CD4-positive, alpha-beta T cell treated with Interferon gamma for 1 hour (primary cell): ENCODE measurements around the gene CELF2.

Experiments
- DNase-seq: peaks from one replicate; pipeline ENCODE4 v3.0.0-alpha.2; 2020

CELF2 gene

DNA sequence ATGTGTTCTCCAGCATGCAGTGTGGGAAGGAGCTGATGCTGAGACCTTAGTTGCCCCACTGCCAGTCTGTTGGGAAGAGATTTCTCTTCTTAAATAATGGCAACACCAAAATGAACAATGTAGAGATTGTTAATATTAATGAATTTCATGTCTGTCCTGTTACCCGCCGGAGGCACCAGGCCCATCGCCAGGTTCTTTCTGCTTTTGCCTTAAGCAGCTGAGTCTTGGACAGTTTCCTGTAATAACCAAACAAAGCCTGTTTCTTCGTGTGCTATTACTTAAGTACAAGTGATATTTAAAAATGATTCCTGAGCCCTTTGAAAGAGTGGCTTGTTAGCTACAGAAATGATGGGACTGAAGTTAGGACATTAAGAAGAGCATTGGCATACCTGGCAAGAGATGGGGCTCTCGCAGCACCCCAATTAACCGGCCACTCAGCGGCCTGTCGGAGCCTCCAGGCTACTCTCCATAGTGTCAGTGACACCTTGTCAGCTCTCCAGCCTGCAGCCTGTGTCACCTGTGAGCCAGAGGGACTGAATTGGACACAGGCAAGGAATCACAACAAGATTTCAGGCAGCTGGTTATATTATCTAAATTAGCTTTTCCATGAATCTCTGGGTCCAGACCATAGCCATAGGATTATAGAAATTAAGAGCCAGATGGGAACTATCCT is 142.0 kb downstream of the CELF2 start:
- no peak for DNase-seq

DNA sequence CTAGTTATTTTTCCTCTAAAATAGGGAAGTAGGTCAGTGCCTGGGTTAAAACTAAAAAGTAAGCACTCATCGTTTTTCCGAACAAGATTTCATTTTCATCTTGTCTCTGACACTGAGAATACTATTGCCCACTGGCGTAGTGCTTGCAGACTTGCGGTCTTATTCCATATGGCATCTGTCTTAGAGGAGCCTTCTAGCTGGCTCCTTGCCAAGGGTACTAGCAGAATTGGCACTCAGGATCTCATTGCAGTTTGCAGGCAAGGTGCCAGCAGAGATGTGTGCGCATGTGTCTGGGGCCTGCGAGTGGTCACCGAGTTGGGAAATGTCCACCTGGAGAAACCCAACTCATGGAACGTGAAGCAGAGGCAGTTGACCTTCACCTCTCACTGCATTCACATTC is 143.4 kb downstream of the CELF2 start:
- no peak for DNase-seq

DNA sequence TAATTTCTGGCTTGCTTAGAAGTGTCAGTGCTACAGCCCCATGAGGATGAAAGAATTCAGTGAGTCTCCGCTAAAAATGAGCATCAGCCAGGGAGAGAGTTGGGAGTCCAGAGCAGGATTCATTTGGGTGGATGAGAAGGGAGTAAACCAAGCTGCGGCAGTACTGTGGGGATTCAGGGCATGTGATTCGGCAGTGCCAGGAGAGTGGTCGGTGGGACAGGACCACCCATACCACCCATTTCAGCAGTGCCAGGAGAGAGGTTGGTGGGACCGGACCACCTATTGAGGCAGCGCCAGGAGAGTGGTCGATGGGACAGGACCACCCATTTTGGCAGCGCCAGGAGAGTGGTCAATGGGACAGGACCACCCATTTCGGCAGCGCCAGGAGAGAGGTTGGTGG is 144.2 kb downstream of the CELF2 start:
- no peak for DNase-seq

DNA sequence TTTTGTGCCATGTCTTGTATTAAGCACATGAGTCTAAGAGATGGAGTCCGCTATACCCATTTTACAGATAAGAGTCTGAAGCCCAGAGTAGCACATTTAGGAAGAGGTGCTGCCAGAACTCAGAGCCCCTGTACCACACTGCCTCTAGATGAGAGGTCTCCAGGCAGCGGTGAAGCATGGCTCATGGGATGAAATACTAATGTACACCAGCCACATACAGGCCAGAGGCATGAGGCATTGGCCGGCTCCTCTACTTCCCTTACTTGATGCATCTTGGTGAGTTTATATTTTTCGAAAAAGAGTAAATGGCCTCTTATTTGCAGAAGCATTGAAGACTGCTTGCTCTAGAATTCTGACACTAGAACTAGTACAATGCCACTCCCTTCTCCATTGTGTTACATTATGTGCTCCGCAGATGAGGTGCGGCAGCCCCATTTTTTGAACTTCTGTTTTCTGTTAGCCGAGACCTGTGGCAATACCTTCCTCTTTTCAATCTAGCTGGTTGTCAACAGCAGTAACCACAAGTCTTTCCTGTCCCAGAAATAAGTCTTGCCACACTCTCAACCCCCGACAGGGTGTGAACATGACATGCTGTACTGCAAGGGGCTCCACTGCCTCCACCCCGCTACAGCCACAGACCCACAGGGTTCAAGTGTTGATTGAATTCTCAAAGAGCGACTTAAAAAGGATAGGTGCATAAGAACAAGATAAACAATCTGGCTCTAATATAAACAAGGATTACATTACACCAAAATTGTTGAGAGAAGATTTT is 145.3 kb downstream of the CELF2 start:
- DNase-seq = peak; percentile 89

DNA sequence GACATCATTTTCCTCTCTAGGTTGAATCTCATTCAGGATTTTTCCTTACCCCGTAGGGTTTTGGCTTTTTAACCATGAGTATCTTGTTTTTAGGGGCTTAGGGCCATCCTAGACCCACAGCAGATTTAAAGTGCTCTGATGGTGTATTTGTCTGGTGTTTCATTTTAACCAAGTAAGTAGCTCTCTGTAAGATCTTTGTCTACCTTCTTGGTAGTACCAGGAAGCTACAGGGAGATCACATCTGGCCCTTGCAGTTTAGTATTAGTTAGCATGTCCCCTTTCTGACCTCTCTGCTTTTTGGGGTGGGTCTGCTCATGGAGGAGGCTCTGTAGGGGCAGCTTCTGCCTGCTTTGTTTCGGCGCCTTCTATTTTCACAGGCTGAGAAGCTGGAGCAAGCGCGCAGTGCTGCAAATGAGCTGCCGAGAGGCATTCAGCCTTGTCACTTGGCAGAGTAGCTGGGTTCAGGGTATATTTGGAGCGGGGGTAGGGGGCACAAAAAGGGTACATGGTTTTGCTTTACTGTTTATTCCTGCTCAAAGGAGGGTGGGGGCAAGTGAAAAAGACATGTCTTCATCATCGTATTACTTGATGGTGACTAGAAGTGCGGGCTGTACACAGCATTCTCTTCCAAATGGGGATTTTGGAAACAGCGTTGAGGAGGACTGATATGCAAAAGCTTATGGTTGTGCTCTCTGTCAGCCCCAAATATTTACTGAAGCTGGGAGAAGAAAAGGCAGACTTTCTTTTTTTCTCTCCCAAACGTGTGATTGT is 146.3 kb downstream of the CELF2 start:
- DNase-seq = no peak

DNA sequence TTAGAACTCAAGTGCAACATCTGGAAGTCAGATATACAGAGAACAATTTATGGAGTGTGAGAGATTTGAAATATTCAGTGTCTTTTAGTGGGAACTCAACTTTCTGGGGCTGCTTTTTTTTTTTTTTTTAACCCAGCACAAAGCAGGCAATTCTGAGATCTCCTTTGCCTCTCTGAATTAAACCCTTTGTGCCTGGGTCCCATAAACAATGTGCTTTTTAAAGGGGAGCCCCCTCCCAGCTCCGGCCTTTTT is 146.8 kb downstream of the CELF2 start:
- DNase-seq = no peak

DNA sequence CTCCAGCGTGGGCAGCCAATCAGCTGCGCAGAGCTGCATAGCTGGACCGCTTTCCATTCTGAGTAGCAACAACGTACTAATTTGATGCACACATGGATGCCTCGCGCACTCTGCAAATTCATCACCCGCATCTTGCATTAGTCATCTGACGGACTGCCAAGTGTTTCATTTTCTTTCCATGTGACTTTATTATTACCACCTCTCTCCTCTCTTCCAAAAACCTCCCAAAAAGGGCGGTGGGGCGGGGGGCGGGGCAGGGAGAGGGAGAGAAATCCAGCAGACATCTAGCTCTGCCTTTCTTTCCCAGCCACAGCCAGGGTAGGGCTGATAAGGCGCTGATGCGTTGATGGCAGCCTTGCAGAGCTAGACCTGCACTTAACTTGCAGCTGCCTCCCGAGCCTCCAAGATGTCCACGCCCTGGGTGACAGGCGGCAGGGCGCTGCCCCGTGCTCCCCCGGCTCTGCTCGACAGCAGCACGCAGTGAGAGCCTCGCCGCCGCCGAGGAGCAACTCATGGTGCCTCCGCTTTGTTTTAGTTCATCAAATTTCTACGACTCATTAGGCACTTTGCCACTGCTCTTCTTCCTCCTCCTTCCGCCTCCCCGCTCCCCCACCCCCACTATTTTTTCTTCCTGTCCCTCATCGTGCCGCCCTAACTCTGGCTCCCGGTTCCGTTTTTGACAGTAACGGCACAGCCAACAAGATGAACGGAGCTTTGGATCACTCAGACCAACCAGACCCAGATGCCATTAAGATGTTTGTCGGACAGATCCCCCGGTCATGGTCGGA is 147.3 kb downstream of the CELF2 start:
- DNase-seq = peak; percentile 71

DNA sequence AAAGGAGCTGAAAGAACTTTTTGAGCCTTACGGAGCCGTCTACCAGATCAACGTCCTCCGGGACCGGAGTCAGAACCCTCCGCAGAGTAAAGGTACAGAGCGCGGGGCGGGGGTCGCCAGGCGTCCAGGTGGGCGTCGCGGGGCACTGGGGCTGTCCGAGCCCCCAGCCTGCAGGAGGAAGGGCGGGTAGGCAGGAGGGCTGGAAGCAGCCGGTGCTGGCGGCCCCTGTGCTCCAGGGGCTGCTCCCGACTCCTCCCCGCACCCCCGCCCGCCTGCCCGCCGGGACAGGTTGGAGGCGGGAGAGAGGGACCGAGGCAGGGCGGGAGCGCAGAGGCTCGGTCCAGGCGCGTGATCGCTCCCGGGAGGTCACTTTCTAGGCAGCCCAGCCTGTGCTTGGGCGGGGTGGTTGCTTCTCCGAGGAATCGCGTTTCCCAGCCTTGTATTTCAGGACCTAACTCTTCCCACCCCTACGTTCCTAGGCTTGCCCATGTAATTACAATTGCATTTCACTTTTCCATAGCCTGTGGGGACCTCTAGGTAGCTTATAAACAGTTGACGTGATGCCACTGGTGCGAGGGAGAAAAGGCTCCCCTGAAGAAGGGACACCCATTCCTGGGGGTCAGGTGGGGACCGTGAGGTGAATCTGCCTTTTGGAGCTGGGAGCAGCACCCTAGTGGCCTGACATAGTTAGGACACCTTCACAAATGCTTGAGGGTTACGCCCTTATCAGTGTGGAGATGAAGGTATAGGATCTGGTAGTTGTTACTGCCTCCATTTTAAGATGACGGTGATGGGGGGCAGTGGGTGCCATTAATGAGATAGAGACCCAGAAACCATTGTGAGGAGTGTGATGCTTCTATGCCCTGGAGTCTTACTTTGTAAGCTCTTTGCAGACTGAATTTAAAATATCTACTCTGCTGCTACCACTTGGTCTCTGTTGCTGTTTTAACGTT is 148.2 kb downstream of the CELF2 start:
- peak; percentile 84 for DNase-seq

DNA sequence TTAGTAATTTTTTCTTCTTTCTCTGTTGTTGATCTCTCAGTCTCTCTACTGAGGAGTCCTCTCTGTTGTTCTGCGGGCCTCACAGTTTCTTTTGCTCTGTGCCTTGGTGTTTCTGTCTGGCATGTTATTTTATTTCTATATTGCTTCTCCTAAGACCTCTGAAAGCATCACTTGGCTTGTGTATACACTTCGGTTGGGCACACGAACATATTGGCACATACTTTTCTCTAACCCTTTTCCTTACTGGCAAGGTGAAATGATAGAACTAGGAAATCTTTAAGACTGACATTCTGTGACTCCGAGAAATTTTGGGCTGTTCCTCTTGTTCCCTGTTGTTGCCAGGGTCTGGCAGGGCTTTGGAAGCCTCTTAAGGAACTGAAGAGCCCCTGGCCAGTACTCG is 148.9 kb downstream of the CELF2 start:
- no peak for DNase-seq

DNA sequence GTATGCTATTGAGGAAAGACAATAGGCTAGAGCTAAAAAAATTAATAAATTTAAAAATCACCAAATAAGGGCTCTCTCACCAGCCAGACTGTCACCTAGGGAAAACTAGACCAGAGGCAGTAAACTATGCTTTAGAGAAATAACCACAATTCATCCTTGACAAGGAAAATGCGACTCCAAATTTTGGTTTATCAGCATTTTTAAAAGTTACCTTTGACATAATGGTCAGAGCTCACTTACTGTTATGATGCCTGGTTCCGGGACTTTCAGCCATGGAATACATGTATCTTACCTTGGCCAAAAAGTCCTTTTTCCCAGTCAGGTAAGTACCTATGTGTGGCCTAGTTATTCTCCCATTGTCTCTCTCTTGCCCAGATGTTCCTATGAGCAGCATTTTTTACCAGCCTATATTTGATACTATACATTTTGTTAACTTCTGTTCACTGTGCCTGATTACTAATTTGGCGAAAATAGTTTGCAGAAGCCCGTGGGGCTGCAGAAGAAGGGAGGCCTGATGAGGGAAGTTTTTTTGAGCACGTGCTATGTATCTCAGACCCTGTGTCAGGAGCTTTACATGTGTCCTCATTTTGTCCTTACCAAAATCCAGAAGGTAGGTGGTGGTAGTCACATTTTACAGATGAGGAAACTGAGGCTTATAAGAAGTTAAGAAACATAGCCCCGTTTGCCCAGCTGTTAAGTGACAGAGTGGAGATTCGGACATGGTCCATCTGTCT is 149.7 kb downstream of the CELF2 start:
- DNase-seq = no peak

DNA sequence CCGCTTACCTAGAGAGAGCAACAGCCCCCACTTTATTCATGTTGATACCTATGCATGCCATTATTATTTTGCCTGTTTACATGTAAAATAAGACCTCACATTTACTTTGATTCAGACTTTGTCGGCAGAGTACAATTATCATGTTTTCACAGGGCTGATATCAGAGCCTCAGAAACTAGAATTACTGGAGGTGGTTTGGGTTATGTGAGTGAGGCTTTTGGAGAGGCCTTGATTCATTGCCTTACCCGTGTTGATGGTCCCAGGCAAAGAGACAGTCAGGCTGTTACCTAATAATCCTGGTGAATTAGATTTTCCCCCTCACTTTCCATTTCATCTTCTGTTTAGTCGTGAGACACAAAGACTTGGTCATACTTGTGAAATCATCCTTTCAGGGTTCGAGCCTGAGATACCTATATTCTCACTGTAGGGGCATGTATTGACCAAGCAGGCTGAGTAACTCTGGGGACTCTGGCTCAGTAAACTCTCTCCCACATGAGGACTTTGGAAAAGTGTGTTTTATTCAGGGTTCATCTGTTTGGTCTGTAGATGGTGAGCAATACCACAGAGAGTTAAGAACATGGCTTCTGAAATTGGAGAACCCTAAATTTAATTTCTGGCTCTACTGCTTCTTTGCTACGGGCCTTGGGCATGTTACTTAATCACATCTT is 150.9 kb downstream of the CELF2 start:
- no peak for DNase-seq

DNA sequence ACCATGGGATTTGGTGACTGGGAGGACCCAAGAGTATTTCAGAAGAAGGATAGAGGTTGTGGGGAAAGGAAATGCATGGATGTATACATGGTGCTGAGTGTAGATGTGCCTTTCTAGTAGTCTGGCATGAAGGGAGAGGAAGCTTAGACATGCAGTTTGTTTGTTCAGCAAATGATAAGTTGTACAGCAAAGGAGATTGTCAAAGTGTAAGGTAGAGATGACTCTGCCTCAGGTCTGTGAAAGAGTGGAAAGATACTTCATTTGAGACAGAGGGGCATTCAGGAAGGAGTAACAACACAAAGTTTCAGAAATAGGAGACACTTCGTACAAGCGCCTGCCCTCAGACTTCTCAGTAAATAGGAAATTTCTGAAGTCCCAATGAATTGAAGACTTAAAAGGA is 152.3 kb downstream of the CELF2 start:
- no peak for DNase-seq

DNA sequence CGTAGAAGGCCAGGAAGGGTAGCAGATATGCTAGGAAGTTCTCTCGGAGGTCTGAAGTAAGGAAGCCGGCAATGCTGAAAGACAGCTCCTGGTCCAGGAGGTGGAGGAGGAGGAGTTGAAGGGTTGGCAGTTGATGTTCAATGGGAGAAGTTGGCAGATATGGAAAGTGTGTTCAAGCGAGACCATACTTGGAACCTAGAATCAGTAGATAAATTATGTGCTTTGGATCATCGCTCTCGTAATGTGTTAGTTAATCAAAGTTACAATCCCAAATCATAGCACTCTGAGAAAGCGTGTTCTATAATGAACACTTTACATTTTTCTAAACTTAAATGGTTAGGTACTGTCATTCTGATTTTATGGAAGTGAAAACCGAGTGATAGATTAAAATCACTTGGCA is 152.9 kb downstream of the CELF2 start:
- no peak for DNase-seq

DNA sequence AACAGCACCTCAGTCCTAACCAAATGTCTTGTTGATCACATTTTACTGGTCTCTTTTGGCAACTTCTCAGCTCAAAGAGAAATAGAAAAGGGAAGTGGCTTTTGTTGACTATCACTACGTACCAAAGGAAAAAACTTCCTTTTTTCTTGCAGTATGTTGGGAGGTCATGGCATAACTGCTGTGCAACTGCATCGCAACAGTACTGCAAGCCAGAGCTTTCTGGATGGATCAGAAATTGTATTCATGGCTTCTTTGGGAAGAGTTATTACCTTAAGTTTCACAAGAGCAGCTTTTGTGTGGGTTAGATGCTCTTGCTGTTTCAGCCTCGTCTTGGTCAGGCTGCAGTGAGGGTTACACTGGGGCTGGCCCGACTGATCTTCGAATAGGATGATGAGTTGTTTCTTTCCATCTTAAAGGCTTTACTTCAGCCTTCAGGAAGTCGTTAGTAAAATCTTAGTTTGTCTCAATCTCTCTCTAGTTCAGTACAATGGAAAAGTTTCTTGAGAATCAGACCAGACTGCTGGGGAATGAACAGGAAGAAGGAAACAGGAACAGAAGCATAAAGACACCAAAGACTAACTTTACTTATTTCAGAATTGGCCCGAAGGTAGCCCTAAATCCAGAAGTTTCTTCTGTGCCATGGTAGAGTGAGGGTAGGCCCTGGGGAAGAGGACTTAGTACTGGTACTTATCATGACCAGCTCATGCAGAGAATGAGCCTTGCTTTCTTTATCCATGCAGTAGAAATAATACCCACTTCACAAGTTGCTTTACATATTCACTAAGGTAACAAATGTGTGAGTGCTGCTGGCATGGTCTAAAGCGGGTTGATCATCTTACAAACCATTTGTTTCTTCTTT is 153.6 kb downstream of the CELF2 start:
- DNase-seq = no peak

DNA sequence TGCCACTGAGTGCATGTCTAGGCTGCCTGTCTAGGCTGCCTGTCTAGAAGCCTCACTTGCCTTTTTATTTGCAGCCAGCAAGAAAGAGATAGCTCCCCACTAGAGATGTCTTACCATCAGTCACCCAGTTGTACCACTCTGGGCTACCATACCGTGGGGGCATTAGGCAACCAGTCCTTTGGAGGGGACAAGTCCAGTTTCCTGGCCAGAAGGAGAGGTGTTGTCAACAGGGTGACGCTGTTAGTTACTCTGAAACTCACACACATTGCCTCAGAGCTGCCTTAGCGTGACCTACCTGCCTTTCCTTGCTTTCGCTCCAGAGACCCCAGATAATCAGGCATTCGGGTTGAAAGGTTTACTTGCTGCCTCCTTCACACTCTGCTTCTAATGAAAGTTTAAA is 155.4 kb downstream of the CELF2 start:
- no peak for DNase-seq

DNA sequence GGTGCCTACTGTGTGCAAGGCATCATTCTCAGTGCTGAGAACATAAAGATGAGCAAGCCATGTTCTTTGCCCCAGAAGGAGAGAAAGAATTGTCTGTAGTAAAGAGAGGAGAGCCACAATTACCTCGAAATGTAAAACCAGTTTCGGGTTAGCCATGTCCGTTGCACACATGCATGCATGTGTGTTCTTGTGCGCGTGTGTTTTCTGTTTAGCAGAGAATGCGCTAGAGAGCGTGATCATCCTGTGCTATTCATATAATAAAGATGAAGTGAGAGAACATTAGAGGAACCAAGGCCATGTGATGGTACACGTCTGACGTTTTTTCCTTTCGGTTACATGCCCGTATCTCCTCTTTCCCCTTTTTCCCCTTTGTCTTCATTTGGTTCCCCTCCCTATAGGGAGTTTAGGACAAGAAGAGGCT is 158.2 kb downstream of the CELF2 start:
- peak; percentile 42 for DNase-seq

DNA sequence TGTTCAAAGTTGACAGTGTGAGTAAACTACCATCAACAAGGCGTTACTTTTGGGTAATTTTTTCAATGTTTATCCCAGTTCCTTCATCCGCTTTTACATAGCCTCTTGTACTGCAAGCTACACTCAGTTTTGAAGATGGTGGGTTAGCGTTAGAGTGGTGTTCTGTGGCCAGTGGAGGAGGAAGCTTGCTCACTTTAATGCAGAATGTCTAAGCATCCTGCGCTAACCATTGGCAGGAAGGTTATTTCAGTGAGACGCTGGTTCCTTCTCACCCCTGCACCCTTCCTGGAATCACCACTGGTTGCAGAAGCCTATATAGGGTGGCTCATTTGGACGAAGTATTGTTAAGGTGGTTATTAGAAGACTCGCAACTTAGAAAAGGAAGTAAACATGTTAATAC is 159.1 kb downstream of the CELF2 start:
- peak; percentile 39 for DNase-seq

DNA sequence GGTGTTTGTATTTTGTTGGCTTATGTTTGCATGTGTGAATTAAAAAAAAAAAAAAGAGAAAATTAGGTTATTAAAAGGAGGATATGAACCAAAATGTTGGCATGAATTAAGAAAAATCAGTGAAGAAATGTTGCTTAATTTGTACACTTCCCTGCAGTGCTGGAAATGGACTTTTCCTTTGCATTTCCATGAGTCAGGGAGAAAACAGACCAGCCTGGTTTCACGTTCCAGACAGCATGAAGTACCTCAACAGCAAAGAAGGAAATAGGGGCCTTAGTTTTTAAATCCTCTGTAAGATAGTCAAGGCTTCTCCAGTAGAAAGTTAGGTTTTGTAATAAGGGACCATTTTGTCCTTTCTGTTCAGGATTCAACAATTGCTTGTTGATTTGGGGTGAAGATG is 159.7 kb downstream of the CELF2 start:
- DNase-seq = no peak

DNA sequence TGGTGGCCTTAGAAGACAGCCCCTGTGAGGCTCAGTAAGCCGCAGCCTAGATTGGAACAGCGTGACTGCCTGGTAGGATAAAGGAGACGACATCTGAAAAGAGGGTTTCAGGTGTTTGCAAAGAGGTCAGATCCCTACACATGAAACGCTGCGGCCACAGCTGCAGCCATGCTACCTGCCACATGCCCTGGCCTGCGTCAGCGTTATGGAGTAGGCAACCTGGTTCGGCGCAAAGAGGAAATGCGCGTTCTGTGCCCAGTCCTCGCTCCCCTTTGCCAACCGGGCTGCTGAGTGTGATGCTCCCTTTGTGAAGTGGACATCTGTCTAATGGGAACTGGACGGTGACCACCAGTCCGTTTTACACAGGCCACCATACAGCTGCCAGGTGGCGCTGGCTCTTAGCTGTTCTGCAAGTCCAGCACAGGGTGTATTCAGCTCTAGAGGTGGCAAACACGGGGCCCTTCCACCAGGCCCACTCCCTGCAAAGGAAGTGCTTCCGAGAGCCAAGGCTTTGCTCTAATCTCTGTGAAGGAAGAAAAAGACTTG is 160.3 kb downstream of the CELF2 start:
- DNase-seq = no peak
